ENCODE results near the gene REXO4.
"Not testable (repeated sequence)": the region's sequence is repeated elsewhere in the genome, so short reads cannot be mapped to it uniquely, and the experiment has no call there.

Gene REXO4

DNA sequence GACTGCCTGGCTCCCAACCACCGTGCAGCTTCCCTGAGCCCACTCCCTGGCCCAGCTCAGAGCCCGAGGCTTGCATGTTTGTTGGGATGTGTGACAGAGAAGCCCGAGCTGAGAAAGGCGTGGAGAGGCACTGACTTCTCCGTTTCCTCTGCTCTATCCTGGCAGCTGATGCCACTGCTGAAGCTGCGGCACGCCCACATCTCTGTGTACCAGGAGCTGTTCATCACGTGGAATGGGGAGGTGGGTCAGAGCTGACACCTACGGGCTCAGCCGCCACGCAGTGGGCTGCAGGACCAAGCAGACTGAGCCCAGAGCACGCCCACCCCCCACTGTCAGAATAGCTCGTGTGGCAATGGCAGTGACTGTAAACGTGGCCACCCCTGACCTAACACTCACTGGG, 32.4 kb downstream of the REXO4 start:
- no peak for DNase-seq

DNA sequence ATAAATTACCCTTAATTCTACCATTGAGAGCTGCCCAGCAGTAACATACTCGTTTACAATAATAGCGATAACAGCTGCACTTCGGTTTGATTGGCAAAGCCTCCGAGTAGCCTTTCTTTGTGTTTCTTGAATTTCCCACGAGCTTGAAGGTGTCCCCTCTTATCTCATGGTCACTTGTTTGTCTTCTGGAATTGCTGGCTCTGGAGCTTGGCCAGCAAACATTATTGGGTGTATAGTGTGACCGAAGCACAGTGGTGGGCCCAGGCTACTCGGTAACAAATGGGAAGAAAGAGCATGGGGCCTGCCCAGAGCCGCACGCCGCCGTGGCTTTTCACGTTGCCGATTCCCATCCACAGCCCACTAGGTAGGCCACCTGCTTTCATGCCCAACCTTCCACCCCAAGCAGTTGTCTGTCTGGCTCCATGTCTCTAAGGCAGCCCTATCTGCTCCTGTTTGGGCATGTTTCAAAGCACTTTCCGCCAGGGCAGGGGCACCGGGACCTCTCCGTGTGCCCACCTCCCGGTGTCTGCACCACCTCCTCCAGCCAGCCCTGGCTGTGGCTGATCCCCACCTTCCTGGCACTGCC, 33.0 kb downstream of the REXO4 start:
- DNase-seq, result no peak

DNA sequence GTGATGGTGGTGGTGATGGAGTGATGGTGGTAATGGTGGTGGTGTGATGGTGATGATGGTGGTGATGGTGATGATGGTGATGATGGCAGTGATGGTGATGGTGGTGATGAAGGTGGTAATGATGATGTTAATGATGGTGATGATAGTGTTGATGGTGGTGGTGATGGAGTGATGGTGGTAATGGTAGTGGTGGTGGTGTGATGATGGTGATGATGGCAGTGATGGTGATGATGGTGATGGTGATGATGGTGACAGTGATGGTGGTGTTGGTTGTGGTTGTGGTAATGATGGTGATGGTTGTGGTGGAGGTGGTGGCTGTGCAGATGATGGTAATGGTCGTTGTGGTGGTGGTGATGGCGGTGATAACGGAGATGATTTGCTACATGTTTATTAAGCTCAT, 34.4 kb downstream of the REXO4 start:
- DNase-seq, result no peak

DNA sequence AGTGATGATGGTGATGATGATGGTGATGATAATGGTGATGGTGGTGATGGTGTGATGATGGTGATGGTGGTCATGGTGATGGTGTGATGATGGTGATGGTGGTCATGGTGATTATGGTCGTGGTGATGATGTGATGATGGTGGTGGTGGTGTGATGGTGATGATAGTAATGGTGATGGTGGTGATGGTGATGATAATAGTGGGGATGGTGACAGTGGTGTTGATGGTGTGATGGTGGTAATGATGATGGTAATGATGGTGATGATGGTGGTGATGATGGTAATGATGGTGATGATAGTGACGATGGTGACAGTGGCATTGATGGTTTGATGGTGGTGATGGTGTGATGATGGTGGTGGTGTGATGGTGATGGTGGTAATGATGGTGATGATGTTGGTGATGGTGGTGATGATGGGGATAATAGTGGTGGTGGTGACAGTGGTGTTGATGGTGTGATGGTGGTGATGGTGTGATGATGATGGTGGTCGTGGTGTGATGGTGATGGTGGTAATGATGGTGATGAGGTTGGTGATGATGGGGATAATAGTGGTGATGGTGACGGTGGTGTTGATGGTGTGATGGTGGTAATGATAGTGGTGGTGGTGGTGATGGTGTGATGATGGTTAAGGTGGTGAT, 35.2 kb downstream of the REXO4 start:
- no peak for DNase-seq

DNA sequence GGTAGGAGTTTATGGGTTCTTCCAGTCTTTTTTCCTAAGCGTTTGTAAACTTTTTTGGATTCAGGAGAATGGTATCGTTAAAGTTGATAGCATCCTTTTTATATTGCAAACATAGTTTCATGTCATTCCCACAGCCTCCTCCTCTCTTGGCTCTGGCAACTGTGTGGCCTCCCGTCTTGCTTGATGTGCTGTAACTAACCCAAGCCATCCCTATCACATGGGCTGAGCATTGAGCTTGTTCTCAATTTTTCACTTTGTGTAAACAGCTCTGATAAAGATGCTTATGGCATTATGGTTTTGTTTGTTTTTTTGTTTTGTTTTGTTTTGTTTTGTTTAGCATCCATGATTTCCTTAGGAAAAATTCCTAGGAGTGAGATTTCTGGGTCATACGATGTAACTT, 37.1 kb downstream of the REXO4 start:
- DNase-seq, result no peak

DNA sequence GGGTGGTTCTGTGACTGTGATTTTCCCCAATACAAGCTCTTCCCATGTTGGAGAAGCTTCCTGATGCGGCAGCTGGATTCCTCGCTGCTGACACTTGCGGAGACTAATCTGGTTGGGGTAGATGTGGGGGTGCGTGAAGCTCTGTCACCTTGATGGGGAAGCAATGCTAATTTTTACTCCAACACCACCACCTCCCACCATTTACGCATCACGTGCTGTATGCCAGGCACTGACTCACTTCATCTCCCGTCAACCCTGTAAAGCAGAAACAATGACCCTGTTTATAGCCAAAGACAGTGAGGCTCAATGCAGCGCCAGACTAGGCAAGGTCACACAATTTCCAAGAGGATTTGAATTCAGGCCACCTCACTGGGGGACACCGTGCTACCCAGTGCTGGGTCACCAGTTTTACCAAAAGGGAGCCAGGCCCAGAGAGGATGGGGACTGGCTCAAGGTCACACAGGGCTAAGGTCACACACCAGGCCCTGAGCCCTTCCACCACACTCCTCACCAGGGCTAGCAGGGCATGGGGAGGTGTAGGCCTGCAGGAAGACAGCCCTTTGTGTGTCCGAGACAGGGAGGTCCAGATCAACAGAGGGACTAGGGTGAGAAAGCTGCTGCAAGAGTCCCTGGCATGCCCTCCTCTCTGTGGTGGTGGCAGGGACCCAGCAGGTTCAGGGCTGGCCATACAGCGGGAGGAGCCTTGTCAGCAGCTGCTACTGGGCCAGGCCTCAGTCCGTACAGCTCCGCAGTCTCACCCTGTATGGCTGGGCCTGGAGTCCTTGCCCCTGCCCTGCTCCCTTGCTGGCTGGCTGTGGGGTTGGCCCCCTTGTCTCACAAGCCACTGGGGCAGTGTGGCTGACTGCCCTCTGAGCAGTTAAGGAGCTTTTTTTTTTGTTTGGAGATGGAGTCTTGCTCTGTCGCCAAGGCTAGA, 38.4 kb downstream of the REXO4 start:
- no peak for DNase-seq

DNA sequence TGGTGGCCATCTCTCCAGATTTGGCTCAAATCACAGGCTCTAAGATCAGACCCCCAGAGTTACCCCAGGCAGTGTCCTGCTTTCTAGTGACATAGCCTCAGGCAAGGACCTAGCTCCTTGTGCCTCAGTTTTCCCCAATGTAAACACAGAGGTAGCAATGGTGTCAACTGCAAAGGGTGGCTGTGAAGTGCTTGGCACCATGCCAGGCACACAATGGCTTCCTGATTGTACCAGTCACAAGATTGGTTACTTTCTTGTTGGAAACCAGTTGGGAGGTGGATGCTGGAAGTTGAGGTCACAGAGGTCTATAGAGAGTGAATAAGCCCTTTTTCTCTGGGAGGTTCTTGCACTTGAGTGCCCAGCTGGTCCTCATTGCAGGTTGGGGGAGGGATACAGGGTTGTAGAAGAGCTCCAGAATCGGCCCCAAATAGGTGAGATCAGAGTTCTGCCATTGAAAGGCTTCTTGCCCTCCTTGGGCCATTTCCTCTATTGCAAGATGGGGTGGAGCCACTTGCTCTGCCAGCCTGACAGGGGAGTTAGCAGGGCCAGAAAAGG, 39.3 kb downstream of the REXO4 start:
- peak; percentile 11 for DNase-seq

DNA sequence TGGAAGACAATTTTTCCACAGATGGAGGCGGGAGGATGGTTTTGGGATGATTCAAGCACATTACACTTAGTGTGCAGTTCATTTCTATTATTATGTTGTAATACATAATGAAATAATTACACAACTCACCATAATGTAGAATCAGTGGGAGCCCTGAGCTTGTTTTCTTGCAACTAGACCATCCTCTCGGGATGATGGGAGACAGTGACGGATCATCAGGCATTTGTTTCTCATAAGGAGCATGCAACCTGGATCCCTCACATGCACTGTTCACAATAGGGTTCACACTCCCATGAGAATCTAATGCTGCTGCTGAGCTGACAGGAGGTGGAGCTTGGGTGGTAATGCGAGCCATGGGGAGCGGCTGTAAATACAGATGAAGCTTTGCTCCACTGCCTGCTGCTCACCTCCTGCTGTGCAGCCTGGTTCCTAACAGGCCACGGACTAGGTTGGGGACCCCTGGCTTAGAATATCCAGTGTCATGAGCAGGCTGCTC, 40.0 kb downstream of the REXO4 start:
- peak; percentile 23 for DNase-seq

DNA sequence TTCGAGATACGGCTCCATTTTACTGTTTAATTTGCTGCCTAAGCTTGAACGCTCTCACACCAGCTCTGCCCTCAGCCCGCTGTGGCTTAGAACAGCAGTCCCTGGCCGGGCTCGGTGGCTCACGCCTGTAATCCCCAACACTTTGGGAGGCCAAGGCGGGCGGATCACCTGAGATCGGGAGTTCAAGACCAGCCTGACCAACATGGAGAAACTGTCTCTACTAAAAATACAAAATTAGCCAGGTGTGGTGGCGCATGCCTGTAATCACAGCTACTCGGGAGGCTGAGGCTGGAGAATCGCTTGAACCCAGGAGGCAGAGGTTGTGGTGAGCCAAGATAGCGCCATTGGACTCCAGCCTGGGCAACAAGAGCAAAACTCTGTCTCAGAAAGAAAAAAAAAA, 40.5 kb downstream of the REXO4 start:
- DNase-seq, result not testable (repeated sequence)

DNA sequence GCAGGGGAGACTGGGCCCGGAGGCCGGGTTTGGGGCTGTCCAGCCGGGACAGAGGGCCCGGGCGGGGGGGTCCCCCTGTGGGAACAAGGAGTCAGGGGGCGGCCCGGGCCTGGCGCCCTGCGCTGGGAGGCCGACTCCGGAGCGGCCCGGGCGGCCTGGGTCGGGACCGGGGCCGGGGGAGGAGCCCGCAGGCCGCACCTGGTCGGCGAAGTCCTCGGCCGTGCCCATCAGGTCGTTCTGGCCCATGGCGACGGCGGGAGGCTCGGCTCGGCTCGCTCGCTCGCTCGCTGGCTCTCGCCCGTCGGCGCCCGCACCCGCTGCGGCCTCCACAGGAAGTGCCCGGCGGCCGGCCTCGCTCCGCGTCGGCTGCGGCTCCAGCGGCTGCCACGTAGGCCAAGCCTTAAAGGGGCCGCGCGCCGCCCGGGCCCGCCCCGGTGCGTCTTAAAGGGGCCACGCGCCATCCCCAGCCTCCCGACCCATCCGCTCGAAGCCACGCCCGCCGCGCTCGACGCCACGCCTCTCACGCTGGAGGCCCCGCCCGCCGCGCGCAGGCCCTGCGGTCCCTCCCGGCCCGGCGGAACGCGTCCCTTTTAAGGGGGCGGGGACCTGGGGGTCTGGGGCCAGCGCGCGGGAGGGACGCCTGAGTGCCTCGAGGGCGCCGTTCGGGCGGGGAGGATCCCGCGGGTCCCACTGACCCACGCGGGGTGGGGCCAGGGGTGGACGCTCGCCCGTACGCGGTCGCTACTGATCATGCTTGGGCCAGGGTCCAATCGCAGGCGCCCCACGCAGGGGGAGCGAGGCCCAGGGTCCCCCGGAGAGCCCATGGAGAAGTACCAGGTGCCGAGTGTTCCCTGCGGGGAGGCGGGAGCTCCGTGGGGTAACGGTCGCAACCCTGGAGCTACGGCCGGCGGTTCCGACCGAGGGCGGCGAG, 41.8 kb downstream of the REXO4 start, which contains the start of the genes STKLD1 and SURF4:
STKLD1 (plus strand) TSS at position 643 of the 931 bp plus-strand sequence; CDS start at position 751, 108 bp downstream.
SURF4 (minus strand) TSS at position 337 of the 931 bp plus-strand sequence; CDS start at position 246, 91 bp downstream.
- DNase-seq, result peak; percentile 96

DNA sequence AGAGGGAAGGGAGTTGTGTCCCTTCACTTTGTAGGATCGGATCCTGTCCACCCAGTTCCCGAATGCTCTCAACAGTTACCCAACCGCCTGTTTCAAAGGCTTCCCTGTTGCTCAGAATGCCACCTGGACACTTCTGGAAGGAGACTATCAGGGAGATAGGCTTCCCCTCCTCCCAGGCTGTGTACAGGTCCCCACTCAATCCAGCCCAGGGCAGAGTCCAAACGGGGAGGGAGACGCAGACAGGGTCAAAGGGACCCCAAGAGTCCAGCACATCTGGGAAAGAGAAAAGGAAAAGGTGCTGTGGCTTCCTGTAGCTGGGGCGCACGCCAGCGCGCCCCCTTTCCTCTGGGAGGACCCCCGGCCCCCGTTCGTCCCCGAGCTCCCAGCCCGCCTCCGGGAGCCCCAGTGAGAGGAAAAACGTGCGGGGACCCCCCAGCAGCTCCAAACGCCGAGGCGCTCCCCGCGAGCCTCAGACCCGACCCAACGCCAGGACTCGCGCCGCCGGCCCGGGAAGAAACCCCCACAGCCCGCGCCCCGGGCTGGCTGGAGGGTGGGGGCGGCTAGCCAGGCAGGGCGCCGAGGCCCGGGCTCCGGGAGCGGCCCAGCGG, 42.6 kb downstream of the REXO4 start:
- DNase-seq, result peak; percentile 28

DNA sequence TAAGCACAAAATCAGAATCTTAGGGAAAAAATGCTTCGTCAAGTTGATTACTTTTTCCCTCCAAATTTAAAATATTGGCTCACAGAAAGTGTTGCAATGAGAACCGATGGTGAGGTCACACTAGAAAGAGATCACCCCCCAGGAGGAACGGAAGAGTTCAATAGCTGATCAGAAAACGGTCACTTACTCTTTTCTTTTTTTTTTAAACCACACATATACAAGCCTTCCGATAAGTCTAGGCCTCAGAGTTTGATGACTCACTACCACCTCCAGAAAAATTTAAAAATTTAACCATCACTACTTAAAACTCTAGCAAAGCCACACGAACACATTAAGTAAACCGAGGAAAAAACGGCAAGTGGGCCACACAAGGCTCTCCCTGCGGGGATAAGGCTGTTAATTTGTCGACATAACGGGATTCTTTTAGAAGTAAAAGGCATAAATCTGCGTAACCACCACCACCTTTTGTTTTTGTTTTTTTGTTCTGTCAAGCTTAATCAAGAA, 43.1 kb downstream of the REXO4 start:
- no peak for DNase-seq

DNA sequence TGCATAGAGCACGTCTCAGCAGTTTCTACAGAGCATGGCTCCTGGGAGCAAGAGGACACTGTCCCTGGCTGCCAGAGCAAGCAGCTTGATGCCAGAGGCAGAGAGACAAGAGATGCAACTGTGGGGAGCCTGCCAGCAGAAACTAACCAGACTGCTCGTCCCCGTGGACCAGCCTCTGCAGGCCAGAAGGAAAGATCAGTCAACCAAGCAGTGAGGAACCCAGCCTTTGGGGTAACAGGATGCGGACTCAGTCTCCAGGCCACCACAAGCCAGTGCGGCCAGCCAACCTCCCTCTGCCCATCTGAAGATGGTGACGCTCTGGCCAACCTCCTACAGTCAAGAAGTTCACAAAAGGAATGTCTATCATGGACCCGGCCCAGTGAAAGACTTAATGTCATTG, 45.7 kb downstream of the REXO4 start:
- no peak for DNase-seq

DNA sequence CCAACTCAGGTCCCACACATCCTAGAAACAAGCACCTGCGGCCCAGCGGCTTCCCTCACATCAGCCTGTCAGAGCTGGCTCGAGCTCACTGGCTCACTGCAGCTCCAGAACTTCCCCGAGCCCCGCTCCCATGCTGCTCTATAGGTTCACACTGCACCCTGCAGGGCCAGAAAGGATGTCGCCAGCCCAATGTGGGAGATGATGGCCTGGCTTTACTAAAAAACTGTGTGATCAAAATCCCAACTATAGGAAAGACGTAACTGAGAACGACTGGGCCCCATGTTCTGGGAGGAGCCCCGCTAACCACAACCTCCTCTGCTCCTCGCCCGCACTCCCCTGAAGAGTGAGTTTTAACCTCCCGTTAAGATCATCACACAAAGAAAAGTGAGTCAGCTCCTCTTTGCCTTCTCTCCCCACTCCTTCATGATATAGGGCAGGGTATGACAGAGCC, 46.5 kb downstream of the REXO4 start:
- no peak for DNase-seq

DNA sequence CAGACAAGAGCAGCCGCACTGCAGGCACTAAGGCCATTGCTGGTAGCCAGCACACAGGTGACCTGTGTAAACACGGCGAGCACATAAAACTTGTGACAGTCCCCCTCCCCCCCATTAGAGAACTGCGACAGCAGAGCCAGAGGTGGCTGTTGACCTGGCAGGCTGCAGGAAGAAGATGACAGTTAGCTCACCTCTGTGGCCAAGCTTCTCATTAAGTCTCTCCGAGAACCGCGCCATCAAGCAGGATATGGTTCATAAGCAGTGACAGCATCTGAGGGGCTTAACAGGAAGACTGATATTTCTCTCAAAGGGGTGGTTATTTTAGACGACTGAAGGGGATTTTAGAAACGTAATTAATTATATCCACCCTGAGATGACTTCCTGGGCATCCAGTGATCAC, 47.1 kb downstream of the REXO4 start:
- DNase-seq, result no peak

DNA sequence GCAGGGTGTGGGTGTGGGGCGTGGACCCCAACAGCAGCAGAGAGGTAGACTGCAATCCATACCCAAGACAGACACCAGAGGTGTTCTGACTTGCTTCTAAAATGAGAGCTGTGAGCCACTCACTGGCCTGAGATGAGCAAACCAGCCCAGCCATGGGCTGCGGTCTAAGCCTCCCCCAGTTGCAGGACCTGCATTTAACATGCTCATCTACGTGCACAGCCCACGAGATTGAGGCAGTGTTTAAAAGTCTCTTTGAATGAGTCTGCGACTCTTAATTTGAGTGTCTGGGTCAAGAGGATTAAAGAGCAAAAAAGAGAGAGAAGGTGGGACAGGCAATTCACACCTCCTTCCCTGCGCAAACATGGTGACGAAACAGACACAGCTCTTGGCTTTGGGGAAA, 47.9 kb downstream of the REXO4 start:
- DNase-seq, result no peak

DNA sequence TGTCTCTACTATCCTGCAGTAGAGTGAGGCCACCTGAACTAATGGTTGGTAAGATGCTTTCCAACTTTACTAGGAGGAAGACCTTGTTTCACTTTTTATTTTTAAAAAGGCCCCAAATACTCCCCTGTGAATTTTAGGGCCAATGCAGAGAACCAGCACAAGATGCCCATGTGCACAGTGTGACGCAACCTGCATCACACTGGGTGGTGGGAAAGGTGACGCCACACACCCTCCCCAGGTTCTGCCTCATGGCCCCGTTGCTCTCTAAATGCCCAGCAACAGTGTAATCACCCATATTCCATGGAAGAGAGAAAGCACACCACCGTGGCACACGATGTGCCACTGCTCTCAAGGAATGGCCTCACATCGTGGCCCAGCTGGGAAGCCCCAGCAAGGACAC, 48.4 kb downstream of the REXO4 start:
- DNase-seq, result no peak

DNA sequence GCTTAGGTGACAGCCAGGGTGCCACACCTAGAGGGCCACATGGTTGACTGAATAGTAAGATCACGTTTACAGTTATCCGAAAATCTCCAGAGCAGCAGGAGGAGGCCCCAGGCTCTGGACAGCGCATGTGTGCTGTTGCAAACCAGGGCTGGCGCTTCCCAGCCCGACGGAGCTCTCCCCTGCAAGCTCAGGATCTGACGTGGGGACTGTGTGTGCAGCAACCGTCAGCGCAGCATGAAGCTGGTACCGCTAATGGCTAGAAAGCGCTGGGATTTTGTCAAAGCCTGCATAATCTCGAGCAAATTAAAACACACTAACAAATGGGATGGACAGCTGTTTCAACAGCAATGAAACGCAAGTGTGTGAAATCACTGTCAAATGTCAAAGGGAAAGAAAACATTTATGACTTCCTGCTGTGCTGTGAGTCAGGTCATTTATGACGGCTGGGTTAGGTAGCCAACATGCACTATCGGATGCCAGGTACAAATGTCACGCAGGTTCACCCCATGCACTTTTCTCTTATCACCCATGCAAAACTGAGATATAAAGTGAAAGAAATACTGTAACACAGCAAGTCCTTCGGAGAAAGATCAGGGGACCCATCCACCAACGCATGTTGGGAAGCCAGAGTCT, 49.4 kb downstream of the REXO4 start:
- DNase-seq, result peak; percentile 61

DNA sequence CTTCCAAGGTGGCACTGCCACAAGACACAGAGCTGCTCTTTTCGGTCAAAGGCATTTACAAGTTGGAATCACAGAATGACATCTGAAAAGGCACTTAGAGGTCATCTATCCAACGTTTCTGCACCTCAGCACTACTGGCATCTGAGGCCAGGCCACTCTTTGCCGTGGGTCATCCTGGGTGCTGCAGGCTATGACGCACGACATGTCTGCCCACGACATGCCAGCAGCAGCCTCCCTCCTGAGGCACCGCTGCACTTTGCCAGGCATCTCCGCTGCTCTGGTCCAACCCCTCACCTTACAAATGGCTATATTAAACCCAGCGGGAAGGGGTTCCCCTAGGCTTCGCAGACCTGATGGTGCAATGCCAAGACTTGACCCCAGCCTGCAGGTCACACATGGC, 50.0 kb downstream of the REXO4 start:
- no peak for DNase-seq

DNA sequence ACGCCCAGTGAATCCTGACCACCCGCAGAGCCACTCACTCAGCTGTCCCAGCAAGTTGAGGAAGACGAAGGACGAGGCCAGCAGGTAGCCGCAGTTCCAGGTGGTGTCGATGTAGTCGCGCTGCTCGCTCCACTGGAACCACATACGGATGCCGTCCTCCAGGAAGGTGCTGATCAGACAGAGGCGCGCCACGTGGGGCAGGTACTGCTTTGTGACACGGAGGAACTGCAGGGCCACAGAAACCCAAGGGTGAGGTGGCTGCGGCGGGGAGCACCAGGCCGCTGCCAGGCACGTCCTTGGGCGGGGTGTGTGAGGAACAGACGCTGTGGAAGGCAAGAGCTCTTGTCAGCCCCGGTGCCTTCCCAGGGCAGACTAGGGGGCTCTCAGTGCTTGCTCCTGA, 50.6 kb downstream of the REXO4 start:
- no peak for DNase-seq

DNA sequence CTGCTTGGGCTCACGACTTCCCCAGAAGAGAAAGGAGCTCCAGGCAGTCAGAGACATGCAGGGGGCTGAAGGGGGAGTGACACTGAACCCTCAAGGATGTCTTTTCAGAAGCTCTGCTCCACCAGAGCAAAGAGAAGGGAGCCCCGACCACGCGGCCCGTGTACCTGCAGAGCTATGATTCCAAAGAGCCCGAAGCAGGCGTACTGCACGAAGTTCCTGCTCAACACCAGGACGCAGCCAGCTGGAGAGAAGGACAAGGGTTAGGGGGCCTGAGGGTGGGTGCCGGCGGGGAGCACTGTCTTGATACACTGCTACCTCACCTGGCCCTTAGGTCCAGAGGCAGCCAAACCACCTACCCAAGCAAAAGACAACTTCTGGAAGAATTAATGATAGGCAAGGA, 51.4 kb downstream of the REXO4 start:
- no peak for DNase-seq

Data from NCI-H345 (cell line).